HT1080 (cell line): Measurements from ENCODE around the gene PCNX1. TPM values are rescaled to one million over a fixed set of nuclear protein-coding genes. Genes with fewer than 3 reads are reported as not detected.
"Not testable (repeated sequence)": the region's sequence is repeated elsewhere in the genome, so short reads cannot be mapped to it uniquely, and the experiment has no call there.

Source experiments
- DNase-seq: peaks from one replicate; pipeline ENCODE4 v3.0.0-alpha.2; 2015; ENCODE audit warnings: low read depth
- polyA plus RNA-seq, 2 experiments: library from polyadenylated mRNA; depleted of rRNA; stranded (reverse); fragments of >200 nt; gene quantifications; 2 replicates each; pipeline ENCODE4 v1.2.3, GENCODE V29; 2015
- total RNA-seq: library from RNA; depleted of rRNA; stranded (reverse); fragments of >200 nt; shearing (Covaris generic); gene quantifications from 2 replicates; pipeline ENCODE4 v1.2.3, GENCODE V29; 2014; rRNA removed

The PCNX1 gene
- total RNA-seq = 27.7 and 28.4 TPM in 2 replicates
- 13.7 and 19.1 TPM in 2 replicates for polyA plus RNA-seq (2015; cell fraction: cytosol; rRNA removed)
- 35.7 and 41.1 TPM in 2 replicates for polyA plus RNA-seq (2015; cell fraction: nucleus; rRNA removed)

DNA sequence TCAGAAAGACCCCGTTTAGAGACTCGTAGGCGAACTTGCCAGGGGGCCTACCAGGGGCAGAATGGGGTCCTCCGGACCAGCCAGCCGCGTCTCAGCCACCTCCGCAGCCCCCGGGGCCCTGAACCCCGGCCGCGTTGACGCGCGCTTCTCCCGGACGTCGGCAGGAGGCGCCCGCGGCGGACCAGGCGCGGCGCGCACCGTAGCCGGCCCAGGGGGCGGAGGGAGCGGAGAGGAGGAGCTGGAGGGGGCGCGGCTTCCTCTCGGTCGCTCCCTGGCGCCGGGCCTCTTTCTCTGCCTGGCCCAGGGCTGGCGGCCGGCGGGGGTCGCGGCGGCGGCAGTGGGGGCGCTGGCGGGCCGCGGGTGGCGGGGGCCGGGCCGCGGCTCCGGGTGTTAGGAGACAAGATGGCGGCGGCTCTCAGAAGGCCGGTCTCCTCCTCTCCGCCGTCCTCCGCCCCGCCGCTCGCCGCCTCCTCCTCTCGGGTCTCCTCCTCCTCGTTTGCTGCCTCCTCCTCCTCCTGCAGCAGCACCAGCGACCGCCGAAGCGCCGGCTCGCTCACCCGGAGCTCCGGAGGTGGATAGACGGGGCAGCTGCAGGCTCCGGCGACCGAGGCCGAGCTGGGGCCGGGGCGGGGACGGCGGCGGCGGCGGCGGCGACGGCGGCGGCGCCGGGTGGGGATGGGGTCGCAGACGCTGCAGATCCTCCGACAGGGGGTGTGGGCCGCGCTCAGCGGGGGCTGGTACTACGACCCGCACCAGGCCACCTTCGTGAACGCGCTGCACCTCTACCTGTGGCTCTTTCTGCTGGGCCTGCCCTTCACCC, at the start of gene PCNX1:
Gene PCNX1 (plus strand): TSS at position 284 of the 820 bp plus-strand sequence. CDS start 392 bp downstream, at position 676.
- DNase-seq = peak; percentile 82

DNA sequence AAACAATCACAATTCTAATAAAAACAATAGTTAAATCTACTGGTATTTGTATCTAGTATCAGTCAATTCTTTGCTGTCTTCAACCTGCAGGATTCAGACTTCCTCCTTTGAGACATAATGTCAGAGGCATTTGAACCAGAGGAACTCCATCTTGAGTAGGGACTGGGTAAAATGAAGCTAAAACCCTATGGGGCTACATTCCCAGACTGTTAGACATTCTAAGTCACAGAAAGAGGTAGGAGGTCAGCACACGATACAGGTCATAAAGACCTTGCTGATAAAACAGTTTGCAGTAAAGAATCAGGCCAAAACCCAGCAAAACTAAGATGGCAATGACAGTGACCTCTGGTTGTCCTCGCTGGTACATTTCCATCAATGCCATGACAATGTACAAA, 49.8 kb upstream of the PCNX1 start:
- peak; percentile 27 for DNase-seq

DNA sequence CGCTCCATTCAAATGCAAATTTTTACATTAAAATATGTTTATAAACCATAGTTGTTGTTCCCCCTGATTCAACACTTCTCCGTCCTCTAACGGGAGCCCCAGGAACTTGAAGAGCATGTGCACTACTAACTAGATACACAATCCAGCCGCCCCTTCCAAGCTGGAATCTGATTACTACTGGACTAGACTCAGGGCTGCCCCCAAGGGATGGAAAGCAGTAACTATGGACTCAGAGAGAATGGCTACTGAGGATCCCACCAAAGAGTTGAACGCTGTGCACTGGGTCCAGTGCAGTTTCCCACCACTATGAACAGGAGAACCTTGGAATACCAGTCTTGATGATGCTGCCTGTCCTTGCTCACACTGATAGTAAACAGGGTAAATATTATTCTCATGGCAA, 48.6 kb upstream of the PCNX1 start:
- DNase-seq = no peak

DNA sequence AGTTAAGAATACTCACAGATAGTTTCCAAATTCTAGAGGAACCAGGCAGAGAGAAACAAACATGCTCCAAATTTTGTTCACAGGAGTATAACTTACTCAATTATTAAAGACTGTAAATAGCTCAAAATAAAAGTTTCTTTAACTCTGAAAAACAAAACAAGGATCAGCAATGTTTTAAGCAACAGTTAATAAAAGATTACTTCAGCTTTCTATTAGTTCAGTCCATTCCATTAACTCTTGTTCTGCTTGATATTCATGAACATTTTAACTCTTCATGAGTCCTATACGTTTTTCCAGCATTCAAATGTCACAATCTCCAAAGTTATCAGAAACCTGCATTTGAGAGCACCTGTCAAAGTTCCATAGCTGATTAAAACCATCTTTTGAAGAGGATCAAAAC, 40.3 kb upstream of the PCNX1 start:
- DNase-seq = not testable (repeated sequence)

DNA sequence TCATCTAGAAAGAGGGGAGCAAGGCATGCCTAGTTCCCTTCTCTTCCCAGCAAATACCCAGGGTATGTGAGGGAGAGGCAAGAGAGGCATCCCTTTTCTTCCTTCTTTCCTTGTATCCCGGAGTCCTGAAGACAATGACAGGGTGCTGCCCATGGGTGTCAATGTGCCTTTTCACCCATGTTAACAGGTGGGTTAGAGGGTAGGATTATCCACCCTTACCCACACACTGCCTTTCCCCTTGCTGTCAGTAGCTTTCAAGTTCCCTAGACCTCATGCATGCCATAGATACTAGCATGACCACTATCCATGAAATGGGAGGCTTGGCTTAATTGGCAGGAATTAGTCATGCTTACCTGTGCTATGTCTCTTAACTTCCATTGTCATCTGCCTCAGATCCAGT, 36.3 kb upstream of the PCNX1 start:
- DNase-seq = no peak

DNA sequence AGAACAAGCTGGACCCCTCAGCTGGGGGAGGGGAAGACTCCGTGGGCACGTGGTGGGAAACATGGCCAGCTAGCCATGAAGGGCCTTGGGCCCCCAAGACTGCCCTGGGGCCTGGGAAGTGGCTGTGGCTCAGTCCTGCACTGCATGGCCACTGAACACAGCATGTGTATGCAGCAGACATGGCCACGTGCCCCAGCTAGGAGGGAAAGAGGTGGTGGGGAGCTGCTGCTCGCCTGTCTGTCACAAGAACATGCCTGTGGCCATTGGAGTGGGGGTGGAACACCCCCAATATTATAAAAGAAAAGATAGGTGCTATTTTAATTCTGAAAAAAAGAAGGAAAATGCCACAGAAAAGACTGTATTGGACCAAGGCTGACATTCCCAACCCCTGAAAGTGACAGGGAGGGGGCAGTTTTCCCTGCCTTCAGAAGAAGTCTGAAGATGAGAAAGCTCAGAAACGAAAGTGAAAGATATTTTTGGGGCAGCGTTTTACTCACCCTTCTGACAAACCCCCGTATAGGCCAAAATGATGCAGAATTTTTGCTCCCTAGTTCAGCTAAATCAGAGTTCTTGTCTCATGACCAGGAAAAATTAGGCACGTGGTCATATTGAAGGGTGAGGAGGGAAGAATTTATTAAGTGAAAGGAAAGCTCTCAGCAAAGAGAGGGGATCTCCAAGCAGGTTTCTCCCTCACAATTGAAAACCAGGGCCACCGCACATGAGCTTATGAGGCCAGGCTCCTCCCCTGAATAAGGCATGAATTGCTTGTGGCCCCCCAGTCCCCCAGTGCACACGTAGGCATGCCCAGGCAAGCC, 35.2 kb upstream of the PCNX1 start:
- DNase-seq = no peak

DNA sequence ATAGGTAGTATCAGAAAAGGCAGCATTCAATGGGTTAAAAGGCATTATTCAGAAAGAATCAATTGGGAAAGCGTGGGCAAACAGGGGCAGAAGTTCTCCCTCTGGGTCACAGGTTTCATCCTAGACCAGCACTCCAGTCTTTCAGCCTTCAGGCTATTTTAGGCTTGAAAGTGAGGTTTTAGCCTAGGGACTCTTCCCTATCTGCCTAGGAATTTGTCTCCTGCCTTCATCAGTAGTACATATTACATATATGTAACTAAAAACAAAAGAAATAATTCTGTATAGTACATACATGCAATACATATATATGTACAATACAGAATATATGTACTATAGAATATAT, 34.6 kb upstream of the PCNX1 start:
- no peak for DNase-seq

DNA sequence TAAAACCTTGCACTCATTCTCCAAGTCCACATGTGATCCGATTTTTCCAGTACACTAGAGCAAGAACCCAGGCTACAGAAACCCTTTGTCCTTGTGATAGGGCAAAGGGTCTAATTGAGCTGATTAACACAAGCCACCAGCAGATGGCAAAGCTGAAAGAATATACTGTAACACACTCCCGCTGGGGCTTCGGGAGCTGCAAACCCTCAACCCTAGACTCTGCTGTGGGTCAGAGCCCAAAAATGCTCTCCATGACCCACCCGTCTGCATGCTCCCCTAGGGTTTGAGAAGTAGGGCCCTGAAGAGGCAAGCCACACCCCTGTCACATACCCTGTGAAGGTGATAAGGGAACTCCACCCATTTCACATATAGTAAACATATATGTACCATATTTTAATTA, 33.6 kb upstream of the PCNX1 start:
- DNase-seq = no peak

DNA sequence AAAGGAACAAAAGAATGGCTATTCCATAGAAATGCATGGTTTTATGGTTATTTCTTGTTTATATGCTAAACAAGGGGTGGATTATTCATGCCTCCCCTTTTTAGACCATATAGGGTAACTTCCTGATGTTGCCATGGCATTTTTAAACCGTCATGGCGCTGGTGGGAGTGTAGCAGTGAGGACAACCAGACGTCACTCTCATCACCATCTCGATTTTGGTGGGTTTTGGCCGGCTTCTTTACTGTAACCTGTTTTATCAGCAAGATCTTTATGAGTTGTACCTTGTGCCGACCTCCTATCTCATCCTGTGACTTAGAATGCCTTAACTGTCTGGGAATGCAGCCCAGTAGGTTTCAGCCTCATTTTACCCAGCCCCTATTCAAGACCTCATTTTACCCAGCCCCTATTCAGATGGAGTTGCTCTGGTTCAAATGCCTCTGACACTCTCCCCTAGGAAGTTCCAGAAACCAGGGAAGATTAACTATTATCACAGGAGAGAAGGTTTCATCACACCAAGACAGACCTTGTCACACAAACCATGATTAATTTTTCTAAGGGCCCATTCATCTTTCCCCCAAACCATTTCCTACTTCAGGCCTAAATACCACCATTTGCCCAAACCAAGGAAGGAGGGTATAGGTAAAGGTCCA, 31.3 kb upstream of the PCNX1 start:
- not testable (repeated sequence) for DNase-seq

DNA sequence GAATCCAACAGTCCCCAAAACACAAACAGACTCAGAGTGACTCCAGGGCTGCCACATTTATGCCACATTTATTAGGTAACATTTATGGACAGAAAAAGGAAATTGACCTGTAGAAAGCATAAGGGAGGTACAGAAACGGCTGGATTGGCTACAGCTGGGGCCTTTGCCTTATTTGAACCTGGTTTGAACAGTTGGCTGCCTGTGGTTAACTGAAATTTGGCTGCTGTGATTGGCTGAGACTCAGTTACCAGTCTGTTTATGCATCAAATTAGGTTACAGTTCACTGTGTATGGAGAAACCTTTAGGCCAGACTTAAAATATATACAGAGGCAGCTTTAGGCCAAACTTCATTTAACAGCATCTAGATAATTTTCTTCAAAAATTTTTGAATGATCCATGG, 27.8 kb upstream of the PCNX1 start:
- DNase-seq = no peak

DNA sequence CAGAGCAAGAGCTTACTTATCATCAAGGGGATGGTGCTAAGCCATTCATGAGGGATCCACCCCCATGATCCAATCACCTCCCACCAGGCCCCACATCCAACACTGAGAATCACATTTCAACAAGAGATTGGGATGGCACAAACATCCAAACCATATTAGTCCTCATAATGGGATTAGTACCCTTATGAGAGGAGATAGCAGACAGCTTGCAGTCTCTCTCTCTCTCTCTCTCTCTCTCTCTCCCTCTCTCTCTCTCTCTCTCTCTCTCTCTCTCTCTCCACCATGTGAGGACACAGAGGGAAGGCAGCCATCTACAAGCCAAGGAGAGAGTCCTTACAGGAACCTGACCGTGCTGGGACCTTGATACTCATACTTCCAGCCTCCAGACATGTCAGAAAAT, 26.4 kb upstream of the PCNX1 start:
- not testable (repeated sequence) for DNase-seq

DNA sequence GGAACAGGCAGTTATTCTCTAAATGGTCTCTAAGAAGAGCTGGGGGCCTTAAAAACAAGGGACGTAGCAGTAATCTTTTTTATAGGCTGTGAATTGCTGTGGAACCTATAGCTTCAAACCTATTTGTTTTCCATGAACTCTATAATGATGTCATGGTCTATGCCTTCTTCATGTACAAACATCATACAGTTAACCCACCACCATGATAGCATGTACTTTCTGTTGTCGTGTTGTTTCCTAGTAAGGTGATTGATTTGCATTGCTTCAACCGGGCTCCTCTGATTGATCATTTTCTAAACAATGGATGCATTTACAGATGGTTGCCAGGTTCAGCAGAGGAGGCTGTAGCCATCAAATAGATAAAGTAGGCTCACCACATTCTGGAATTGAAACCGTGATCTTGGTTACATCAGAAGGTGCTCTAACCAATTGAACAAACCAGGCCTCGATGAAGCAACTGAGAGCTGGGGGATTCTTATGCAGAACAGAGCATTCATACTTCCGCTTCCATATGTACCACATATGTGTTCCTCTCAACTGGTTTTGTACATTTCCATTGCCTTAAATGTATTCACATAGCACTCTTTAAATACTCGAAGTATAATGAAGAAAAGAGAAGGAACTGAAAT, 25.6 kb upstream of the PCNX1 start:
- DNase-seq = no peak

DNA sequence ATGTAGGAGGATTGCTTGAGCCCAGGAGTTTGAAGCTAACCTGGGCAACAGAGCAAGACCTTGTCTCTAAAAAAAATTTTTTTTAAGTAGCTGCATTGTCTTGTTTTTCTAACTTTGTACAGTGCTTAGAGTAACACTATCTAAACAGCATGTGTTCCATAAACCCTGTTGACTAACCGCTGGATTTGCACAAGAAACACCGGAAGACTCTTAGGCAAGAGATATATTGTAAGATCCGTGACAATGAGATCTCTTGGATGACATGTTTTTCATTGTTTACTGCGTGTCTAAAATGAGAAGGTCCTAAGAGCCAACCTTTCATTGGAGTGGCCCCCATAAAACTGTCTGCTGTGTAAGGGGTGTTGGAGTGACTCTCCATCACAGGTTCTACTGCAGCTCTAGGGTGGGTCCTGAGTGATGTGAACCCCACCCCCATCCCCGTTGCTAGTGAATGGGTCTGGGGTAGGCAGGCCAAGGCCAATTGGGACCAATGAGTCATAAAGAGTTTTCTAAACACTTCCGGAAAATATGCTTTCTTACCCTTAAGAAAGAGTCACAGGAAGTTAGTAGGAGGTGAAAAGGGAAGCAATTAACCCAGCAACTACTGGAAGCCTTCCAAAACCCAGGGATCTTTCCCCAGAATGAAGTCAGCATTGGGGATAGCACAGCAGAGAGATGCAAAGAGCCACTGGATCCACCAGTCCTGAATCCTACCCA, 24.3 kb upstream of the PCNX1 start:
- peak; percentile 91 for DNase-seq

DNA sequence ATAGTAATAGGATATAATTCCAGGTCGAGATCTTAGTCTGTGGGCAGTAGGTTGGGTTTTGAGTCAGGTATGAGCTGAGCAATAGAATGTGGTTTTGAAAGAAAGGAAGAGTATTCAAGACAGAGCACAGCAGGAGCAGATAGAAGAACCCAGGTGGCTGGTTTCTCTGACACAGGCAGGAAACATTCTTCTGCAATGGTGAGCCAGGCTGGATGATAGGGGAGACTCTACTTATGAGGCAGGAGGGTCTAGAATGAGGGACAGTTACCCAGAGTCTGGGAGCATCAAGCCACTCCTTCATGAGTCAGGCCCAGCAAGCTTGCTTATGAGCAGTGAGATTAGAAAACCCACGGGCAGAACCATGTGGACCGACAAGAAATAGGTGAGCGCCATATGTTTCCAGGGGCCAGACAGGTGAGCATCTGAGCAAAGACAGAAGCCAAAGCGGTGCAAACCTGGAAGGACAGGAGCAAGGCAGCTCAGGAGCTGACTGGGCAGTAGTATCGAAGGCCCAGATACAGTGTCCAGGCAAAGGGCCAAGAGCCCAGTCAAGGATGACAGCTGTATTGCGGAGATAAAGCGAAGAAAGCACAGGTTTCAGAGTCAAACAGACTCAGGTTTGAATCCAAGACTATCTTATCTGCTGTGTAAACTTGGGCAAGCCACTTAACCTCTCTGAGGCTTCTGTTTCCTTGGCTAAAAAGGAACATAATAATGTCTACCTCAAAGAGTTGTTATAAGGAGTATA, 22.5 kb upstream of the PCNX1 start:
- DNase-seq = no peak

DNA sequence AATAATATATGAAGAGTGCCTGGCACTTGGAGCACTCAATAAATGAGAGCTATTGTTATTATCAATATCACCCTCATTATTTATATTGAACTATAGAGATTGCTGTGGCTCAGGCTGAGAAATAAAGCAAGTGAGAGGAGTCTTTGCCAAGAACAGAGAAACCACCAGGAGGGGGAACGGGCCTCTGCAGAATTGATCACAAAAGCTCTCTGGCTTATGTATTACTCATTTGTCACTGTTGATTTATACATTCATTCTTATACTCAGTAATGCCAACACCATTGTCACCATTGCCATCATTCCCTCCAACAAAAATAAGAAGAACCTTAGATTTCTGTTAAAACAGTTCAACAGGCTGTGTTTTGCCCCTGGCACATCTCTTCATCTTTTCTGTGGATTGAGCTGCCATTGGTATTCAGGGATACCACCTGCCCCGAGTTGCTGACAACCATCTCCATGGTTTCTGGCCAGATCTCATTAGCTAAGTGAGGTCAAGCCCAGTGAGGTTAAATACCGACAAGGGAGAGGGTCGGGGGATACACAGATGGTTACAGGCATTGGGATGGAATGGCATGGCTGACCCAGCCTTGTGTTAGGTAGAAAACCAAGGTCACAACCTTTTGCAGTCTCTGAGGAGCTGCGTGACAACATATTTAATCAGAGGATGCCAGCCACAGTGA, 21.8 kb upstream of the PCNX1 start:
- DNase-seq = no peak

DNA sequence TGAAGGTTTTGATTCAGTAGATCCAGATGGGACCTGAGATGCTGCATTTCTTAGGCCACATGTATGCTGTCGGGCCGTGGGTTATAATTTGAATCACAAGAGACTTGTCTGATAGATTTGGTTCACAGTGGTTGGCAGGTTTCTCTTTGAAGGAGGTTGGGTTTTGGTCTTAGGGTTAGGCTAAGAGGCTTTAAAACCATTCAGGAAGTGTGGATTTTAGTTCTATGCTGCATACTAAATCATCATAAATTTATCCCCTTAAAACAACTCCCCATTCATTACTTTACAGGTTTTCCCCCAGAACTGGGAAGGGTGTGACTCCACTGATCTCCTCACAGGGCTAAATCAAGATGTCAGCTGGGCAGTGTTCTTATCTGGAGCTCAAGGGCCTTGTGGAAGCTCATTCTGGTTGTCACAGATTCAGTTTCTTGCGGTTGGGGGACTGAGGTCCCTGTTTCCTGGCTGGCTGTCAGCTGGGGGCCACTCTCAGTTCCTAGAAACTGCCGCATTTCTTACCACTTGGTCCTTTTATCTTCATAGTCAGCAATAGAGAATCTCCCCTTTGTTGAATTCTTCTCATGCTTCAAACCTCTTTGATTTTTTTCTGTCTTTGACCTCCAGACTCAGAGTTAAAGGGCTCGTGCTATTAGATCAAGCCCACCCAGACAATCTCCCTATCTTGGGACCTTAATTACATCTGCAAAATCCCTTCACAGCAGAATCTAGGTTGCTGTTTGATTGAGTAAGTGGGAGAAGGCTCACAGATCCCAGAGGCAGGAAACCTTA, 20.6 kb upstream of the PCNX1 start:
- no peak for DNase-seq

DNA sequence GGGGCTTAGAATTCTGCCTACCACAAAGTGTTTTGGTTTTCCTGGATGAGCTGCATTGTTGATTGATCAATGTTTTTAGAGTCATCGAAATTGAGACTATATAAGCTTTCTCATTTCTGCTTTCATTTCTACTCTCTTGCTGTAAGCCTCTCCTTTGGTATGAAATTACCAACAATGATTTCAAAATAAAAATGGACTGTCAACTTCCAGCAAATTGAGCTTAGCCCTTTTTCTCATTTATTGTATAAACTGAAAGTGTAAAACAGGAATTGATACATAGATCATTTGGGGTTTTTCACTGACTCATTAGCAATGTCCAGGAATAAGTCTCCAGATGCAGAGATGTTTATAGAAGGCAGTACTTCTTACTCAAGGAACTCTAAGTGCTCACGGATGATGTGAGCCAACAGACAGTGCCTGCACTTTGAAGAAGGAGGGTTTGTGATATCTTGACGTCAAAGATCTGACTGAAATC, 20.0 kb upstream of the PCNX1 start:
- no peak for DNase-seq

DNA sequence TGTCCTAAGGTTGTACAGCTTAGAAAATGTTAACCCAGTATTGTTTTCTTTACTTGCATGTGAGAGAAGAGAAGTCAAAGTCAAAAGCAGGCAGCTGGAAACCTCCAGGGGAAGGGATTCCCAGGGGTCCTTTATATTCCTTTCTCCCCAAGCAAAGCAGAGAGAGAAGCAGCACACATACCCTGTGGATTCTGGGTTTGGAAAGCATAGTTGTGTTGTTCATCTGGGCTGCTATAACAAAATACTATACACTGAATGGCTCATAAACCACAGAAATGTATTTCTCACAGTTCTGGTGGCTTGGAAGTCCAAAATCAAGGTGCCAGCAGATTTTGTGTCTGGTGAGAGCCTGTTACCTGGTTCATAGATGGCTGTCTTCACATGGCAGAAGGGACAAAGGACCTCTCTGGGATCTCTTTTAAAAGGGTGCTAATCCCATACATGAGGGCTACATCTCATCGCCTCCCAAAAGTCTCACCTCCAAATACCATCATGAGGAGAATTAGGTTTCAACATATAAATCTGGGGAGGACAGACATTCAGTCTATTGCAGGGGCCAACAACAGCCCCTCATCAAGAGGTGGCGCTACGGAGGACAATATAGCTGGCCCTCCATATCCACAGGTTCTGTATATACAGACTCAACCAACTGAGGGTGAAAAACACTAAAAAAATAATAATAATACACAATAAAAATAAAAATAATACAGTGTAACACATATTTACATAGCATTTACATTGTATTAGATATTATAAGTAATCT, 19.3 kb upstream of the PCNX1 start:
- DNase-seq = no peak
